Osteocyte (in vitro differentiated cells): Measurements from ENCODE around the gene LY6G5B. TPM values are rescaled to one million over a fixed set of nuclear protein-coding genes. Genes with fewer than 3 reads are reported as not detected.

Experiments
- DNase-seq: peaks from one replicate; pipeline ENCODE4 v3.0.0; 2021; ENCODE audit warnings: mixed read lengths; ENCODE audit not compliant: unreplicated experiment; ENCODE audit errors: extremely low spot score
- H3K27ac Mint-ChIP-seq: one replicate; pipeline ENCODE4 v1.8.0; 2021; ENCODE audit warnings: mild to moderate bottlenecking, mixed read lengths; ENCODE audit not compliant: unreplicated experiment
- H3K27me3 Mint-ChIP-seq: one replicate; pipeline ENCODE4 v1.8.0; 2021; ENCODE audit warnings: mixed read lengths; ENCODE audit not compliant: unreplicated experiment
- H3K36me3 Mint-ChIP-seq: one replicate; pipeline ENCODE4 v1.8.0; 2021; ENCODE audit warnings: mixed read lengths; ENCODE audit not compliant: unreplicated experiment
- H3K4me1 Mint-ChIP-seq: one replicate; pipeline ENCODE4 v1.8.0; 2021; ENCODE audit warnings: mixed read lengths; ENCODE audit not compliant: unreplicated experiment
- H3K4me3 Mint-ChIP-seq: one replicate; pipeline ENCODE4 v1.8.0; 2021; ENCODE audit warnings: mild to moderate bottlenecking, moderate library complexity, mixed read lengths; ENCODE audit not compliant: unreplicated experiment
- H3K9me3 Mint-ChIP-seq: one replicate; pipeline ENCODE4 v1.8.0; 2021; ENCODE audit warnings: mixed read lengths; ENCODE audit not compliant: unreplicated experiment
- CTCF ChIP-seq: fragments of 200-600 bp; sonication (generic); IDR thresholded peaks from 2 replicates; pipeline ENCODE4 v1.5.0; 2021; ENCODE audit warnings: antibody characterized with exemption, mild to moderate bottlenecking, moderate library complexity
- total RNA-seq: library from RNA; stranded (reverse); gene quantifications from 2 replicates; pipeline ENCODE4 v1.2.1, GENCODE V29; 2021

Gene LY6G5B
- total RNA-seq, 1 donor from 2014 or later, result 17.6 TPM

GRCh38 chr6:31641370-31641769 is 28.4 kb upstream of the LY6G5B start:
- no peaks in the 10 kb centered on the region for H3K9me3 Mint-ChIP-seq
- no peaks in the 10 kb centered on the region for H3K4me1 Mint-ChIP-seq
- no peak for DNase-seq
- TF ChIP-seq CTCF, result no peak
- no peaks in the 10 kb centered on the region for H3K27me3 Mint-ChIP-seq
- H3K4me3 Mint-ChIP-seq, result no peak overlapping the region
- H3K27ac Mint-ChIP-seq, result no peak overlapping the region
- H3K36me3 Mint-ChIP-seq, result peaks cover 34% of the 10 kb centered on the region

GRCh38 chr6:31642798-31643570 is 26.8 kb upstream of the LY6G5B start:
- no peaks in the 10 kb centered on the region for H3K27me3 Mint-ChIP-seq
- DNase-seq, result no peak

GRCh38 chr6:31643818-31644454 is 25.8 kb upstream of the LY6G5B start:
- DNase-seq, result no peak
- peaks cover 43% of the 10 kb centered on the region for H3K36me3 Mint-ChIP-seq
- H3K9me3 Mint-ChIP-seq, result no peaks in the 10 kb centered on the region
- no peak overlapping the region for H3K4me3 Mint-ChIP-seq
- no peaks in the 10 kb centered on the region for H3K27me3 Mint-ChIP-seq
- H3K27ac Mint-ChIP-seq, result no peak overlapping the region
- no peak for TF ChIP-seq CTCF
- no peaks in the 10 kb centered on the region for H3K4me1 Mint-ChIP-seq

More at GRCh38 chr6:31642798-31643570, 26.8 kb upstream of the LY6G5B start:
- Mint-ChIP-seq H3K4me3 (no peak overlapping the region), H3K27ac (no peak overlapping the region), H3K4me1 (no peaks in the 10 kb centered on the region), H3K36me3 (peaks cover 36% of the 10 kb centered on the region), H3K9me3 (no peaks in the 10 kb centered on the region)
- TF ChIP-seq CTCF, result no peak

GRCh38 chr6:31645325-31645724 is 24.5 kb upstream of the LY6G5B start:
- Mint-ChIP-seq H3K9me3 (no peaks in the 10 kb centered on the region), H3K36me3 (peaks cover 46% of the 10 kb centered on the region), H3K27ac (no peak overlapping the region), H3K4me1 (peaks cover 6% of the 10 kb centered on the region), H3K27me3 (no peaks in the 10 kb centered on the region), H3K4me3 (no peak overlapping the region)
- no peak for TF ChIP-seq CTCF
- DNase-seq, result no peak

GRCh38 chr6:31651602-31652191 is 18.1 kb upstream of the LY6G5B start:
- Mint-ChIP-seq H3K27ac (peak overlapping the region; percentile 100), H3K27me3 (no peaks in the 10 kb centered on the region), H3K9me3 (no peaks in the 10 kb centered on the region), H3K4me3 (peak overlapping the region; percentile 97), H3K36me3 (peaks cover 27% of the 10 kb centered on the region), H3K4me1 (peaks cover 29% of the 10 kb centered on the region)
- DNase-seq, result no peak
- TF ChIP-seq CTCF, result no peak
